Measurements from ENCODE around the gene SLCO2B1.

The SLCO2B1 gene

GRCh38 chr11:75162954-75163353 lies 12.0 kb downstream of the SLCO2B1 start:
- no peak for DNase-seq

GRCh38 chr11:75163921-75164849 lies 13.3 kb downstream of the SLCO2B1 start:
- no peak for DNase-seq

- no peak for DNase-seq
Measured at GRCh38 chr11:75165721-75166120, 14.8 kb downstream of the SLCO2B1 start.

GRCh38 chr11:75166791-75167190 lies 15.9 kb downstream of the SLCO2B1 start:
- DNase-seq = no peak

- no peak for DNase-seq
Measured at GRCh38 chr11:75167617-75168016, 16.7 kb downstream of the SLCO2B1 start.

- no peak for DNase-seq
Measured at GRCh38 chr11:75169101-75169885, 18.4 kb downstream of the SLCO2B1 start.

- DNase-seq = no peak
Measured at GRCh38 chr11:75170516-75171201, 19.8 kb downstream of the SLCO2B1 start.

- DNase-seq = no peak
Measured at GRCh38 chr11:75173336-75173735, 22.4 kb downstream of the SLCO2B1 start.

GRCh38 chr11:75174781-75175370 lies 24.0 kb downstream of the SLCO2B1 start:
- no peak for DNase-seq

- no peak for DNase-seq
Measured at GRCh38 chr11:75182664-75183063, 31.8 kb downstream of the SLCO2B1 start.

GRCh38 chr11:75184051-75184450 lies 33.1 kb downstream of the SLCO2B1 start:
- DNase-seq = no peak

- no peak for DNase-seq
Measured at GRCh38 chr11:75184757-75185425, 34.0 kb downstream of the SLCO2B1 start.

- no peak for DNase-seq
Measured at GRCh38 chr11:75185866-75186265, 35.0 kb downstream of the SLCO2B1 start.

GRCh38 chr11:75186999-75187398 lies 36.1 kb downstream of the SLCO2B1 start:
- DNase-seq = no peak

- DNase-seq = no peak
Measured at GRCh38 chr11:75188671-75189070, 37.8 kb downstream of the SLCO2B1 start.

GRCh38 chr11:75189108-75189507 lies 38.2 kb downstream of the SLCO2B1 start:
- no peak for DNase-seq

GRCh38 chr11:75189911-75190310 lies 39.0 kb downstream of the SLCO2B1 start:
- DNase-seq = no peak

- DNase-seq = no peak
Measured at GRCh38 chr11:75190652-75191329, 39.9 kb downstream of the SLCO2B1 start.

GRCh38 chr11:75191330-75191717 lies 40.4 kb downstream of the SLCO2B1 start:
- DNase-seq = no peak

GRCh38 chr11:75193271-75193670 lies 42.4 kb downstream of the SLCO2B1 start:
- no peak for DNase-seq

GRCh38 chr11:75193711-75194110 lies 42.8 kb downstream of the SLCO2B1 start:
- DNase-seq = no peak

- no peak for DNase-seq
Measured at GRCh38 chr11:75194147-75194546, 43.2 kb downstream of the SLCO2B1 start.

Data from NCI-H774 (cell line).